ENCODE measurements around the gene DHFR. TPM values are rescaled to one million over a fixed set of nuclear protein-coding genes. Genes with fewer than 3 reads are reported as not detected.

The DHFR gene
- total and polyA plus RNA-seq, 2 of the 8 experiments (the other 6 are each of a cell fraction or from before 2014, with no cell fraction given), result 46.4 to 88.9 TPM

GRCh38 chr5:80703747-80704146 is 49.0 kb upstream of the DHFR start (continued):
- TF ChIP-seq HDAC6 (IDR thresholded peaks at IDR 0.05; ENCODE audit: low read depth, low read length) (no peak), BRCA1 (IDR thresholded peaks at IDR 0.05; ENCODE audit: low read depth, low read length) (no peak), CTBP2 (IDR thresholded peaks at IDR 0.05; ENCODE audit: borderline replicate concordance, insufficient read depth, insufficient read length, low read length) (no peak)
